Mucosa of descending colon (tissue), 3 donors: ENCODE results near the gene ZNF132. TPM values are rescaled to one million over a fixed set of nuclear protein-coding genes. Genes with fewer than 3 reads are reported as not detected.

ENCODE experiments used
- ATAC-seq: fragments of 200-7000 bp; cut with Tn5 transposase; one replicate; pipeline ENCODE4 v1.9.1; 2020; ENCODE audit warnings: mild to moderate bottlenecking, moderate library complexity
- DNase-seq, 3 donors: peaks; one replicate each; pipeline ENCODE4 v3.0.0-alpha.2; 2020
- H3K36me3 ChIP-seq: fragments of 200-600 bp; one replicate; pipeline ENCODE4 v1.8.0; 2021; ENCODE audit warnings: low read depth, mild to moderate bottlenecking
- H3K4me1 ChIP-seq: fragments of 200-600 bp; one replicate; pipeline ENCODE4 v1.8.0; 2021; ENCODE audit warnings: low read depth, mild to moderate bottlenecking
- H3K4me3 ChIP-seq: fragments of 200-600 bp; one replicate; pipeline ENCODE4 v1.8.0; 2021; ENCODE audit warnings: mild to moderate bottlenecking
- H3K9me3 ChIP-seq: fragments of 200-600 bp; one replicate; pipeline ENCODE4 v1.8.0; 2021; ENCODE audit warnings: mild to moderate bottlenecking
- intact Hi-C, 2 donors: fragments of 100-400 bp; cut with DNase I in 1 of 2; cut with micrococcal nuclease in 1 of 2; formaldehyde crosslinking; loops; one replicate each; pipeline versions ENCODE4 v1.11.0 to v1.11.1; 2022; cut with DNase I, micrococcal nuclease
- total RNA-seq, 3 donors: library from RNA; stranded (reverse); fragmentation: NEBNext Ultra II Directional in 2 of 3; extraction: Animal tissue kit (Norgen Biotek cat#: 25700) in 2 of 3; gene quantifications; one replicate each; pipeline versions ENCODE4 v1.2.1 to v1.2.4, GENCODE V29; 2021 to 2023
- TF ChIP-seq, protein P1 (sequence below): fragments of 200-600 bp; IDR thresholded peaks from one replicate; pipeline ENCODE4 v1.8.0; 2022; ENCODE audit warnings: antibody characterized with exemption, mild to moderate bottlenecking
- donor health status: DM: no; HTN: no; CAD: no; lungs with moderate emphysema.
- donor health status: DM: no; HTN: no; CAD: no.
- donor health status: DM: no; HTN: yes; CAD: no.

The ZNF132 gene
- total RNA-seq, 3 donors from 2014 or later: 1.5 to 9.8 (median 5.6) TPM

DNA sequence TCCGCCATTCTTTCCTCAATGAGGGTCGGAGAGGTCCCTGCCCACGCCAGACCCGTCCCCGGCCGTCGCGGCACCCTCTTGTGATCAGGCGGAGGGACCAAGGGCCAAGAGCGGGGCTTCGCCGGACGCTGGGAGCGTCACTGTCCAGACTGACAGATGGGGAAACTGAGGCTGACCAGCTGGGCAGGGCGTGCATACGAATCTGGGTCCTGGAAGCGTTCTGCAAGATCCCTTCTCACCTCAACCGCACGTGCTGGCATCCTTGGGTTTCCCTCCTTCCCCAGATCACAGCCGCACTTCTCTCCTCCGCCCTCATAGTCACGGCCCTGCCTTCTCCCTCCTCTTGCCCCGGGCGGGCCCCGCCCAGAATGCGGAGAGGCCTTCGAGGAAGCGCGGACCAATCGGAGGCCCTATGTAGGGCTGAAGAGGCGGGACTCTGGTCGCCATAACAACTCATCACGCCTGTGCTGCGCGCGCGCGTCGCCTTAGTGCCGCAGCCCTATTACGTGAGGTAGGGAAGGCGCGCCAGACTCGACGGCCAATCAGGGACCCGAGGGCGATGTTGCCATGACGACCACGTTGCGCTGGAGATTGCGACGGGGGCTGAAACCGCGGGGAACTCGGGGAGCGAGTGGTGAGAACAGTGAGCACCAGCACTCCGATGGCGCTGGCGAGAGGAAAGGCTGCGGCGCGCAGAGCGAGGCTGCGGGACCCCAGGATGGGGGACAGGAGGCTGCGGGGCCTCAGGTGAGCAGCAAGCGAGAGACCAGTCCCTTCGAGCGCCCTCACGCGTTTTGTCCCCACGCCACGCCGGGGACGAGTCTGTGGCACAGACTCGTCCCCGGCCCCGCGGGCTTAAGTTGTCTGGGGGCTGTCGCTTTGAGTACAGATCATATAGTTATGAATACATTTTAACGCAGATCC is 38.8 kb downstream of the ZNF132 start:
- TF ChIP-seq, protein P1, sequence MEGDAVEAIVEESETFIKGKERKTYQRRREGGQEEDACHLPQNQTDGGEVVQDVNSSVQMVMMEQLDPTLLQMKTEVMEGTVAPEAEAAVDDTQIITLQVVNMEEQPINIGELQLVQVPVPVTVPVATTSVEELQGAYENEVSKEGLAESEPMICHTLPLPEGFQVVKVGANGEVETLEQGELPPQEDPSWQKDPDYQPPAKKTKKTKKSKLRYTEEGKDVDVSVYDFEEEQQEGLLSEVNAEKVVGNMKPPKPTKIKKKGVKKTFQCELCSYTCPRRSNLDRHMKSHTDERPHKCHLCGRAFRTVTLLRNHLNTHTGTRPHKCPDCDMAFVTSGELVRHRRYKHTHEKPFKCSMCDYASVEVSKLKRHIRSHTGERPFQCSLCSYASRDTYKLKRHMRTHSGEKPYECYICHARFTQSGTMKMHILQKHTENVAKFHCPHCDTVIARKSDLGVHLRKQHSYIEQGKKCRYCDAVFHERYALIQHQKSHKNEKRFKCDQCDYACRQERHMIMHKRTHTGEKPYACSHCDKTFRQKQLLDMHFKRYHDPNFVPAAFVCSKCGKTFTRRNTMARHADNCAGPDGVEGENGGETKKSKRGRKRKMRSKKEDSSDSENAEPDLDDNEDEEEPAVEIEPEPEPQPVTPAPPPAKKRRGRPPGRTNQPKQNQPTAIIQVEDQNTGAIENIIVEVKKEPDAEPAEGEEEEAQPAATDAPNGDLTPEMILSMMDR: no peak
- H3K4me3 ChIP-seq: peak overlapping the region; percentile 32
- H3K36me3 ChIP-seq: peaks cover 4% of the 10 kb centered on the region
- DNase-seq (peak; percentile 99 to 100 (median 100)), ATAC-seq (peak; percentile 97)
- H3K9me3 ChIP-seq: no peaks in the 10 kb centered on the region
- H3K4me1 ChIP-seq: peaks cover 10% of the 10 kb centered on the region
- intact Hi-C loops: no loop called here

DNA sequence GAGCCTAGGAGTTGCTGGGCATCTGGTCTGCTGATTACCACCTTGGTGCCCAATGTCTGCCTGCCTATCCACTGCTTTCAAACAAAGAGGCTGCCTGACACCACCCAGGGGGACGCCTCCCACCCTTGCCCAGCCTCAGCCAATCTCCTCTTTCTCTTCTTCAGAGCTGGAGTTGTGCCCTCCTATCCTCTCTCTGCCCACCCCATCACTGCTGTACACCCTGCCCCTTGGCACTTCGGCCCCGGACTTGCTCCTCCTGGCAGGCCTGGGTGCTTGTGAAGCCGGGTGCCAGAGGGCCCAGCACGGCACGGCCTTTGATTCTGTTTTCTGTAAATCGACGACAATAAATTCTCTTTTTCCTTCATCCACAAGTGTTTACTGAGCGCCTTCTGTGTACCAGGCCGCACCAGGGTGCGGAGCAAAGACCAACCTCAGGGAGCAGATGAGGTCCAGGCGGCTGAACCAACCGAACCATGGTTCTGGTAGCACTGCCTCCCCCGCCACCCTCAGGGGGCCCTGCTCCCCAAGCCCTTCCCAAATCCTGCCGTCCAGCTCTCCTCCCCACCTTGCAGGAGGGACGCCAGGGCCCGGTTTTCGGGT is 39.5 kb downstream of the ZNF132 start:
- no peak for ATAC-seq
- intact Hi-C loops: no loop called here
- H3K36me3 ChIP-seq: peaks cover 4% of the 10 kb centered on the region
- H3K4me1 ChIP-seq: peaks cover 17% of the 10 kb centered on the region
- DNase-seq: no peak
- H3K4me3 ChIP-seq: no peak overlapping the region
- no peaks in the 10 kb centered on the region for H3K9me3 ChIP-seq
- TF ChIP-seq, protein P1: no peak

DNA sequence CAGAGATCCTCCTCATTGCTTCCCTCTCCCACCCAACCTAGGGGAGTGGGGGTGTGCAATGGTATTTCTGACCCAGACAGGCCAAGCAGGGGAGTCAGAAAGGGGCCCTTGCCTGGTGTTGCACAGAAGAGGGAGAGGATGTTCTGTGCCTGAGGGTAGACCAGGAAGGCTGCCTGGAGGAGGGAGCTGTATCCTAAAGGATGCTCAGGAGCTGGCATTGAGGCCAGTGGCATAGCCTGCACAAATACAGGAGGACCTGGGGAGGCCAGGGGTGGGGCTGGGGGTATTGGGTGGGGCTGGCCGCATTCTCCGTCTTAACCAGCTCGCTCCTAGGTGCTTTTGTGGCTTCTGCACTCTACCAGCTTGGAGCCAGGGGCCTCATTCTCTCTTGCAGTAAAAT is 40.0 kb downstream of the ZNF132 start:
- H3K9me3 ChIP-seq: no peaks in the 10 kb centered on the region
- no peak overlapping the region for H3K4me3 ChIP-seq
- DNase-seq (no peak), ATAC-seq (no peak)
- intact Hi-C loops: no loop called here
- TF ChIP-seq, protein P1: no peak
- peaks cover 4% of the 10 kb centered on the region for H3K36me3 ChIP-seq
- peaks cover 18% of the 10 kb centered on the region for H3K4me1 ChIP-seq

DNA sequence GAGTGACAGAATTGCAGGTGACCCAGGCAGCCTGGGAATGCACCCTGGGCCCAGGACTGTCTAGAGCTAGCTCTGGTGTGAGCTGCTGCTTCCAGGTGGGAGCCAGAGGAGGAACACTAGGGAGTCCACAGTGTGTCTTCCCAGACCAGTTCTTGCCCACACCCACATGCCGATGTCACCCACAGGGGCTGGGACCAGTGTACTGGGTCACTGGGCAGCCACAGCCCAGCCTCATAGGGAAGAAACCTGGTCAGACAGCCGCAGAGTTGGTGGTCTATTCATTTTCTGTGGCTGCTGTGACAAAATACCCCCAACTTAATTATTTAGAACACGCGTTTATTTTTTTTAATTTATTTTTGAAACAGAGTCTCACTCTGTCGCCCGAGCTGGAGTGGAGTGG is 41.4 kb downstream of the ZNF132 start:
- Histone ChIP-seq H3K36me3 (peaks cover 4% of the 10 kb centered on the region), H3K4me1 (peaks cover 18% of the 10 kb centered on the region), H3K4me3 (no peak overlapping the region), H3K9me3 (no peaks in the 10 kb centered on the region)
- TF ChIP-seq, protein P1: no peak
- ATAC-seq (no peak), DNase-seq (no peak)
- intact Hi-C loops: no loop called here

DNA sequence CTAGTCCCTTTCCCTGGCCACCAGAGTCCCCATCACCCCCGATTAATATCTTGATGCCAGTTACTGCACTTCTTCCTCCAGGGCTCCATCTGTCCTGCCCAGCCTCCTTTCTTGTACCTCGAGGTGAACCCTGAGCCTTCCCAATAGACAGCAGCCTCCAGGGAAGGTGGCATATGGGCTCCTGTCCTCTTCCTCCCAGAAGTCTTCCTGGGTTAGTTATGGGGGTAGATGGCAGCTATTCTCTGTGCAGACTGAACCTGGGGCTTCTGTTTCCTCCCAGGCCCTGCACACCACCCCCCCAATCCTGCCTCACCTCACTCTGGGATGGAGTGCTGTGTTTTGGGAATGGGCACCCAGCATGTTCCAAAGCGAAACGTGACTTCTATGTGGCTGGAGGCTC is 41.9 kb downstream of the ZNF132 start:
- no peak for DNase-seq
- no peaks in the 10 kb centered on the region for H3K9me3 ChIP-seq
- TF ChIP-seq, protein P1: no peak
- no peak overlapping the region for H3K4me3 ChIP-seq
- peaks cover 18% of the 10 kb centered on the region for H3K4me1 ChIP-seq
- intact Hi-C loops: no loop called here
- no peak for ATAC-seq
- H3K36me3 ChIP-seq: peaks cover 7% of the 10 kb centered on the region
